CD14-positive monocyte (primary cell): ENCODE measurements around the gene SS18L1. TPM values are rescaled to one million over a fixed set of nuclear protein-coding genes. Genes with fewer than 3 reads are reported as not detected.
A peak's percentile ranks its signal among the peaks of the same experiment; 100 is the strongest.

Experiments used
- DNase-seq, 3 donors: peaks; one replicate each; pipeline ENCODE4 v3.0.0-alpha.2; 2011 to 2022
- H2AFZ ChIP-seq: 2 replicates; pipeline ENCODE4 v1.6.0; 2012; ENCODE audit warnings: mild to moderate bottlenecking, low read depth, low read length, inconsistent platforms; ENCODE audit not compliant: insufficient read depth, poor library complexity, severe bottlenecking
- H3K27ac ChIP-seq, 2 donors: 1 replicate in 1 of 2; 2 replicates in 1 of 2; pipeline ENCODE4 v1.5.1; 2012 to 2013; ENCODE audit warnings: low read length in 2 of 2, control low read depth in 1 of 2, inconsistent platforms in 1 of 2, low read depth in 1 of 2, mild to moderate bottlenecking in 1 of 2
- H3K27me3 ChIP-seq, 2 donors: one replicate each; pipeline versions ENCODE4 v1.6.0 to v1.6.1; 2011 to 2013; ENCODE audit warnings: low read length in 2 of 2; ENCODE audit not compliant: control insufficient read depth in 2 of 2, insufficient read depth in 2 of 2
- H3K36me3 ChIP-seq, 2 donors: replicated peaks in 1 of 2; 1 replicate in 1 of 2; 2 replicates in 1 of 2; pipeline versions ENCODE4 v1.5.1 to v1.6.1; 2012 to 2013; ENCODE audit warnings: low read length in 2 of 2, control low read depth in 1 of 2, inconsistent platforms in 1 of 2, mild to moderate bottlenecking in 1 of 2; ENCODE audit not compliant: insufficient read depth in 2 of 2, control insufficient read depth in 1 of 2
- H3K4me1 ChIP-seq, 2 donors: 1 replicate in 1 of 2; 2 replicates in 1 of 2; pipeline versions ENCODE4 v1.5.1 to v1.6.1; 2012 to 2013; ENCODE audit warnings: low read length in 2 of 2, control low read depth in 1 of 2, inconsistent platforms in 1 of 2, mild to moderate bottlenecking in 1 of 2, moderate library complexity in 1 of 2; ENCODE audit not compliant: insufficient read depth in 2 of 2, control insufficient read depth in 1 of 2
- H3K4me2 ChIP-seq: replicated peaks from 2 replicates; pipeline ENCODE3; 2012; ENCODE audit warnings: low read length, moderate library complexity, mild to moderate bottlenecking; ENCODE audit not compliant: poor library complexity, severe bottlenecking; ENCODE audit errors: extremely low read depth
- H3K4me3 ChIP-seq, 3 experiments: fragments of 200-600 bp in 1 of 3; sonication (generic) in 1 of 3; replicated peaks in 1 of 3; 1 replicate in 2 of 3; 2 replicates in 1 of 3; pipeline ENCODE4 v1.5.1; 2011 to 2013; ENCODE audit warnings: low read length in 3 of 3, mild to moderate bottlenecking in 3 of 3, control low read depth in 2 of 3, low read depth in 2 of 3, inconsistent platforms in 1 of 3, moderate library complexity in 1 of 3
- H3K79me2 ChIP-seq: 2 replicates; pipeline ENCODE4 v1.6.0; 2012; ENCODE audit warnings: mild to moderate bottlenecking, control low read depth, inconsistent platforms, low read length, moderate library complexity; ENCODE audit not compliant: insufficient read depth
- H3K9ac ChIP-seq: 2 replicates; pipeline ENCODE4 v1.6.0; 2017; ENCODE audit warnings: low read length, mild to moderate bottlenecking; ENCODE audit not compliant: insufficient read depth, poor library complexity, severe bottlenecking
- H3K9me3 ChIP-seq, 2 donors: replicated peaks in 1 of 2; 1 replicate in 1 of 2; 2 replicates in 1 of 2; pipeline versions ENCODE4 v1.5.1 to v1.6.1; 2012 to 2013; ENCODE audit warnings: low read length in 2 of 2, control low read depth in 1 of 2; ENCODE audit not compliant: control insufficient read depth in 1 of 2, insufficient read depth in 1 of 2
- H4K20me1 ChIP-seq: 2 replicates; pipeline ENCODE4 v1.6.0; 2012; ENCODE audit warnings: mild to moderate bottlenecking, low read length, control low read depth, moderate library complexity; ENCODE audit not compliant: insufficient read depth
- H3K27ac Mint-ChIP-seq, 7 donors: one replicate each; pipeline ENCODE4 v1.8.0; 2020; ENCODE audit warnings: mild to moderate bottlenecking in 7 of 7, mixed read lengths in 7 of 7, moderate library complexity in 6 of 7, inconsistent platforms in 2 of 7
- H3K27me3 Mint-ChIP-seq, 3 donors: one replicate each; pipeline ENCODE4 v1.8.0; 2021 to 2022; ENCODE audit warnings: low read depth in 3 of 3, mild to moderate bottlenecking in 3 of 3, mixed read lengths in 3 of 3, moderate library complexity in 3 of 3, inconsistent platforms in 1 of 3
- H3K36me3 Mint-ChIP-seq, 2 donors: one replicate each; pipeline ENCODE4 v1.8.0; 2020; ENCODE audit warnings: mixed read lengths in 2 of 2, inconsistent platforms in 1 of 2, mild to moderate bottlenecking in 1 of 2
- H3K4me1 Mint-ChIP-seq: one replicate; pipeline ENCODE4 v1.8.0; 2020; ENCODE audit warnings: mild to moderate bottlenecking, mixed read lengths
- H3K4me3 Mint-ChIP-seq, 2 donors: one replicate each; pipeline ENCODE4 v1.8.0; 2020; ENCODE audit warnings: mild to moderate bottlenecking in 2 of 2, mixed read lengths in 2 of 2, moderate library complexity in 1 of 2
- H3K9me3 Mint-ChIP-seq, 7 donors: one replicate each; pipeline ENCODE4 v1.8.0; 2020 to 2022; ENCODE audit warnings: mixed read lengths in 7 of 7, mild to moderate bottlenecking in 6 of 7, moderate library complexity in 6 of 7, inconsistent platforms in 2 of 7
- CTCF ChIP-seq: fragments of 200-600 bp; IDR thresholded peaks from one replicate; pipeline ENCODE4 v1.8.0; 2022; ENCODE audit warnings: antibody characterized with exemption, mild to moderate bottlenecking
- WGBS: methylation state at CpG from one replicate; pipeline ENCODE4 v1.1.5; 2013; ENCODE audit warnings: missing lambda C conversion rate; ENCODE audit not compliant: insufficient coverage; 5-methylcytosine and 5-hydroxymethylcytosine counted together
- intact Hi-C, 2 donors: fragments of 100-400 bp; cut with micrococcal nuclease; formaldehyde crosslinking; loops; one replicate each; pipeline versions ENCODE4 v1.15.0 to v1.15.1; 2023
- polyA plus RNA-seq, 3 donors: library from polyadenylated mRNA; depleted of rRNA in 1 of 3; unstranded in 2 of 3; stranded (reverse) in 1 of 3; fragments of 300-500 nt in 2 of 3; fragments of >200 nt in 1 of 3; fragmentation: Illumina TruSeq in 2 of 3; gene quantifications; 1 replicate in 2 of 3; 2 replicates in 1 of 3; pipeline ENCODE4 v1.2.3, GENCODE V29; 2012 to 2021

SS18L1 gene
- polyA plus RNA-seq, 3 donors: 0.75 to 16.5 (median 1.1) TPM

GRCh38 chr20:62198931-62199330, 55.4 kb downstream of the SS18L1 start:
- intact Hi-C loops: no loop called here
- H3K79me2 ChIP-seq: no peaks in the 10 kb centered on the region
- H2AFZ ChIP-seq: no peak overlapping the region
- 97% methylated on average over 13 of the region's 18 CpGs for WGBS
- H3K4me2 ChIP-seq: no peak overlapping the region
- H3K27ac ChIP-seq: no peak overlapping the region
- no peaks in the 10 kb centered on the region for H4K20me1 ChIP-seq
- no peak overlapping the region for H3K9ac ChIP-seq
- H3K9me3 ChIP-seq: no peaks in the 10 kb centered on the region
- Mint-ChIP-seq H3K4me1 (no peaks in the 10 kb centered on the region), H3K9me3 (no peaks in the 10 kb centered on the region), H3K27me3 (peaks cover 0 to 5% (median 0%) of the 10 kb centered on the region in 3 donors), H3K4me3 (no peak overlapping the region), H3K27ac (peak overlapping the region in 2 of 7 donors; percentile 30 to 54), H3K36me3 (peaks cover 62 to 90% of the 10 kb centered on the region in 2 donors)
- DNase-seq: no peak
- TF ChIP-seq CTCF: no peak
- H3K4me1 ChIP-seq: no peaks in the 10 kb centered on the region
- H3K36me3 ChIP-seq: peaks cover 60 to 88% of the 10 kb centered on the region in 2 donors
- no peak overlapping the region for H3K4me3 ChIP-seq
- H3K27me3 ChIP-seq: no peaks in the 10 kb centered on the region

GRCh38 chr20:62200491-62201172, 57.1 kb downstream of the SS18L1 start:
- no peak for TF ChIP-seq CTCF
- DNase-seq: no peak
- peaks cover 55 to 79% of the 10 kb centered on the region in 2 donors for H3K36me3 Mint-ChIP-seq
- Histone ChIP-seq H3K27ac (no peak overlapping the region), H3K4me1 (no peaks in the 10 kb centered on the region), H3K36me3 (peaks cover 53 to 73% of the 10 kb centered on the region in 2 donors), H3K4me2 (no peak overlapping the region), H3K4me3 (no peak overlapping the region), H2AFZ (no peak overlapping the region), H3K79me2 (no peaks in the 10 kb centered on the region), H3K9me3 (no peaks in the 10 kb centered on the region), H4K20me1 (no peaks in the 10 kb centered on the region), H3K9ac (no peak overlapping the region), H3K27me3 (no peaks in the 10 kb centered on the region)
- 97% methylated on average over 37 of the region's 38 CpGs for WGBS
- intact Hi-C loops: no loop called here
- H3K4me3 Mint-ChIP-seq: no peak overlapping the region
- no peaks in the 10 kb centered on the region for H3K9me3 Mint-ChIP-seq
- no peaks in the 10 kb centered on the region for H3K4me1 Mint-ChIP-seq
- H3K27ac Mint-ChIP-seq: no peak overlapping the region
- peaks cover 0 to 5% (median 0%) of the 10 kb centered on the region in 3 donors for H3K27me3 Mint-ChIP-seq
